ENCODE data around the gene SVOP. TPM values are rescaled to one million over a fixed set of nuclear protein-coding genes. Genes with fewer than 3 reads are reported as not detected.

The SVOP gene
- total and polyA plus RNA-seq, 3 donors from 2014 or later = 0.31 to 0.37 (median 0.31) TPM

GRCh38 chr12:109047081-109047805 is 26.4 kb upstream of the SVOP start:
- no peak for DNase-seq
- intact Hi-C loops (cut with DNase I; ENCODE audit: low total_unique reads) = no loop called here
- Histone ChIP-seq H3K36me3 (ENCODE audit: low read depth, missing control alignments) (no peaks in the 10 kb centered on the region), H3K9me3 (no peaks in the 10 kb centered on the region), H3K4me1 (no peaks in the 10 kb centered on the region), H3K27ac (no peak overlapping the region), H3K27me3 (no peaks in the 10 kb centered on the region), H3K4me3 (no peak overlapping the region)
- TF ChIP-seq CTCF (IDR thresholded peaks at IDR 0.05) (no peak), POLR2A (IDR thresholded peaks at IDR 0.05) (no peak)
- 86 to 88% methylated on average over 8 of the region's 8 CpGs for WGBS, 2 donors

GRCh38 chr12:109044241-109044640 is 23.4 kb upstream of the SVOP start:
- Histone ChIP-seq H3K4me1 (no peaks in the 10 kb centered on the region), H3K9me3 (no peaks in the 10 kb centered on the region), H3K27me3 (no peaks in the 10 kb centered on the region), H3K4me3 (no peak overlapping the region), H3K27ac (no peak overlapping the region), H3K36me3 (ENCODE audit: low read depth, missing control alignments) (no peaks in the 10 kb centered on the region)
- no peak for DNase-seq
- TF ChIP-seq CTCF (IDR thresholded peaks at IDR 0.05) (no peak), POLR2A (IDR thresholded peaks at IDR 0.05) (no peak)
- intact Hi-C loops (cut with DNase I; ENCODE audit: low total_unique reads) = no loop called here
- 71 to 74% methylated on average over 5 of the region's 5 CpGs for WGBS, 2 donors

- TF ChIP-seq POLR2A (IDR thresholded peaks at IDR 0.05) (no peak), CTCF (IDR thresholded peaks at IDR 0.05) (no peak)
- no peaks in the 10 kb centered on the region for H3K4me1 ChIP-seq
- H3K36me3 ChIP-seq (ENCODE audit: low read depth, missing control alignments) = no peaks in the 10 kb centered on the region
- DNase-seq = no peak
- H3K4me3 ChIP-seq = no peak overlapping the region
- H3K27ac ChIP-seq = no peak overlapping the region
- WGBS, 2 donors = 71% methylated on average over 1 of the region's 1 CpG
- no peaks in the 10 kb centered on the region for H3K9me3 ChIP-seq
- no peaks in the 10 kb centered on the region for H3K27me3 ChIP-seq
- intact Hi-C loops (cut with DNase I; ENCODE audit: low total_unique reads) = no loop called here
Observed at GRCh38 chr12:109036975-109037374, 16.1 kb upstream of the SVOP start.

- no peak for TF ChIP-seq POLR2A (IDR thresholded peaks at IDR 0.05)
- TF ChIP-seq CTCF (IDR thresholded peaks at IDR 0.05) = no peak
- no peaks in the 10 kb centered on the region for H3K36me3 ChIP-seq (ENCODE audit: low read depth, missing control alignments)
- 52 to 61% methylated on average over 7 of the region's 7 CpGs for WGBS, 2 donors
- intact Hi-C loops (cut with DNase I; ENCODE audit: low total_unique reads) = no loop called here
- H3K4me1 ChIP-seq = no peaks in the 10 kb centered on the region
- no peak for DNase-seq
- no peak overlapping the region for H3K27ac ChIP-seq
- no peak overlapping the region for H3K4me3 ChIP-seq
- H3K9me3 ChIP-seq = no peaks in the 10 kb centered on the region
- H3K27me3 ChIP-seq = no peaks in the 10 kb centered on the region
Observed at GRCh38 chr12:109033239-109034196, 12.7 kb upstream of the SVOP start.

Measured in testis (tissue), 3 donors.